Neural crest cell (in vitro differentiated cells): ENCODE results near the gene PRKAG2. TPM values are rescaled to one million over a fixed set of nuclear protein-coding genes. Genes with fewer than 3 reads are reported as not detected.
"Not testable (repeated sequence)": the region's sequence is repeated elsewhere in the genome, so short reads cannot be mapped to it uniquely, and the experiment has no call there.

ENCODE experiments used
- DNase-seq: peaks from one replicate; pipeline ENCODE4 v3.0.0; 2021; ENCODE audit warnings: low read depth, mixed read lengths, low spot score
- H3K27ac Mint-ChIP-seq: one replicate; pipeline ENCODE4 v1.8.0; 2021; ENCODE audit warnings: mild to moderate bottlenecking, mixed read lengths; ENCODE audit not compliant: unreplicated experiment
- H3K27me3 Mint-ChIP-seq: 2 replicates; pipeline ENCODE4 v1.8.0; 2021; ENCODE audit warnings: low read depth, mild to moderate bottlenecking, mixed read lengths
- H3K36me3 Mint-ChIP-seq: 2 replicates; pipeline ENCODE4 v1.8.0; 2021; ENCODE audit warnings: low read depth, mild to moderate bottlenecking, mixed read lengths
- H3K4me1 Mint-ChIP-seq: 2 replicates; pipeline ENCODE4 v1.8.0; 2021; ENCODE audit warnings: mixed read lengths
- H3K4me3 Mint-ChIP-seq: one replicate; pipeline ENCODE4 v1.8.0; 2021; ENCODE audit warnings: mild to moderate bottlenecking, mixed read lengths
- H3K9me3 Mint-ChIP-seq: 2 replicates; pipeline ENCODE4 v1.8.0; 2021; ENCODE audit warnings: mixed read lengths
- total RNA-seq: library from RNA; stranded (reverse); gene quantifications from 2 replicates; pipeline ENCODE4 v1.2.1, GENCODE V29; 2021
- TF ChIP-seq, protein P1 (sequence below): fragments of 200-600 bp; sonication (generic); conservative IDR thresholded peaks from 2 replicates; pipeline ENCODE4 v1.5.0; 2021; ENCODE audit warnings: antibody characterized with exemption, mild to moderate bottlenecking

PRKAG2 gene
- total RNA-seq, 1 donor from 2014 or later = 12.5 TPM

DNA sequence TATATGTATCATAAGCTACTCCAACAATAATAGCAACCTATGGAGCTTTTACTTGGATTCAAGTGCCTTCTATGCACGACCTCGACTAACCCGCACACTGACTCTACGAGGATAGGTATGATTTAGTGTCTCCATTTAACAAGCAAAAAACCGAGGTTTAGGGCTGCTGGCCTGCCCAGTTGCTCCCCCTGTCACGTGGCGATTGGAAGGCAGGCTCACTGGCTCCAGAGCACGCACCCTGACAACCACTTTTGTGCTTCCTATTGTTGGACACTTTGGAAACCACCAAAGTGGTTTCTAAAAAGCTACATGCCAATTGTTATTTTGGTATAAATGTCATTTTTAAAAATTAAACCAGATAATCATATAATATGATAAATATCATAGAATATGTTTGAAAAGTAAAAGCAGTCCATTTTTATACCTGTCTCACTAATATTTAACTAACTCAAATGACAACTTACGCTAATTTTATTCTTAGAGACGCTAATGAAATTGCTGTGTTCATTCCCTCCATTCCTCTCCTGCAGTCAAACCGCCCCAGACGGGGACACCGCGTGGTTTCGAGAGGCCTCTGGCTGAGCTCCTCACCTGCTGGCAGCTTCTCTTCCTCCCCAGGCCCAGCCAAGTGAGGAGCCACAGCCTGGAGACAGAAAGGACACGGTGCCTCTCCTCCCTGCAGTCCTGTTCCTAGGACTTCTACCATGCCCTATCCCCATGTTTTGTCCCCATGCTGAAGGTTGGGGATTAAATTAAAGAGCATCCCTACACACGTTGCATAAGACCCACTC lies 335.0 kb downstream of the PRKAG2 start:
- no peaks in the 10 kb centered on the region for H3K9me3 Mint-ChIP-seq
- no peak for DNase-seq
- H3K27me3 Mint-ChIP-seq = peaks cover 5% of the 10 kb centered on the region
- H3K4me3 Mint-ChIP-seq = no peak overlapping the region
- TF ChIP-seq, protein P1, sequence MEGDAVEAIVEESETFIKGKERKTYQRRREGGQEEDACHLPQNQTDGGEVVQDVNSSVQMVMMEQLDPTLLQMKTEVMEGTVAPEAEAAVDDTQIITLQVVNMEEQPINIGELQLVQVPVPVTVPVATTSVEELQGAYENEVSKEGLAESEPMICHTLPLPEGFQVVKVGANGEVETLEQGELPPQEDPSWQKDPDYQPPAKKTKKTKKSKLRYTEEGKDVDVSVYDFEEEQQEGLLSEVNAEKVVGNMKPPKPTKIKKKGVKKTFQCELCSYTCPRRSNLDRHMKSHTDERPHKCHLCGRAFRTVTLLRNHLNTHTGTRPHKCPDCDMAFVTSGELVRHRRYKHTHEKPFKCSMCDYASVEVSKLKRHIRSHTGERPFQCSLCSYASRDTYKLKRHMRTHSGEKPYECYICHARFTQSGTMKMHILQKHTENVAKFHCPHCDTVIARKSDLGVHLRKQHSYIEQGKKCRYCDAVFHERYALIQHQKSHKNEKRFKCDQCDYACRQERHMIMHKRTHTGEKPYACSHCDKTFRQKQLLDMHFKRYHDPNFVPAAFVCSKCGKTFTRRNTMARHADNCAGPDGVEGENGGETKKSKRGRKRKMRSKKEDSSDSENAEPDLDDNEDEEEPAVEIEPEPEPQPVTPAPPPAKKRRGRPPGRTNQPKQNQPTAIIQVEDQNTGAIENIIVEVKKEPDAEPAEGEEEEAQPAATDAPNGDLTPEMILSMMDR = no peak
- no peaks in the 10 kb centered on the region for H3K36me3 Mint-ChIP-seq
- no peak overlapping the region for H3K27ac Mint-ChIP-seq
- H3K4me1 Mint-ChIP-seq = peaks cover 35% of the 10 kb centered on the region

DNA sequence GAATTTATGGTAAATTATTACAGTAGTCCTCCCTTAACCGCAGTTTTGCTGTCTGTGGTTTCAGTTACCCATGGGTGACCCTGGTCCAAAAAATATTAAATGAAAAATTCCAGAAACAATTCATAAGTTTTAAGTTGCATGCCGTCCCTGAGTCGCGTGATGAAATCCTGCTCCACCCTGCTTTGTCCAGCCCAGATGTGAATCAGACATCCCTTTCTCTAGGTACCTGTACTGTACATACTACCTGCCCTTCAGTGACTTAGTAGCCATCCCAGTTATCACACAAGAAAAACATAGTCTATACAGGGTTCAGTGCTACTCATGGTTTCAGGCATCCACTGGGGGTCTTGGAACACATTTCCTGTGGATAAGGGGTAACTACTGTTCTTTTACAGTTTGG lies 336.8 kb downstream of the PRKAG2 start:
- DNase-seq = no peak
- Mint-ChIP-seq H3K9me3 (no peaks in the 10 kb centered on the region), H3K4me3 (no peak overlapping the region), H3K4me1 (peaks cover 38% of the 10 kb centered on the region), H3K36me3 (no peaks in the 10 kb centered on the region), H3K27ac (no peak overlapping the region), H3K27me3 (peaks cover 2% of the 10 kb centered on the region)
- TF ChIP-seq, protein P1 = no peak

DNA sequence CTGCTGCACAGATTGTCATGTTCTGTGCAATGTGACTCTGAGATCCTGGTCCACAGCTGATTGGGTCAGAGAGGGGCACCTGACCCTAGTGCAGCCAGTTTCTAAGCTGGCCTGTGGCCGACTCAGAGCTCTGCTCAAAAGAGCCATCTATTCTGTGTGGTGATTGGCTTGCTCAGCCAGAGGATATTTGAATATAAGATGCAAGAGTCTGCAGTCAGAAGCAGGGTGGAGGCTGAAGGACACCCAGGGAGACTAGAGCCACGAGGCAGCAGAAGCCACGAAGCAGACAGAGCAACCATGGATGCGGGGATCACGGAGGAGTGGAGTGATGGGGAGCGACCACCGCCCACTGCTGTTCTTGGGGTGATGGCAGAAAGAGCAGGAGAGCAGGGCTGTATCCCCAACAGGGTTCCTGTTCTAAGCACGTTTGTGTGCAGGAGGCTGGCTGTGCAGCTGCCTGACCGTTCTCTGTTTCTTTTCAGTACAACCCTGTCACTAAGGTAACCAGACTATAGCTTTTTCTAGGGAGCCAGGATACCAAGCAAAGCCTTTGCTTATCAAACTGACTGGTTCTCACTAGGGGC lies 337.7 kb downstream of the PRKAG2 start:
- no peaks in the 10 kb centered on the region for H3K9me3 Mint-ChIP-seq
- TF ChIP-seq, protein P1 = no peak
- peak; percentile 53 for DNase-seq
- H3K27ac Mint-ChIP-seq = peak overlapping the region; percentile 36
- peak overlapping the region; percentile 4 for H3K4me3 Mint-ChIP-seq
- H3K4me1 Mint-ChIP-seq = peaks cover 38% of the 10 kb centered on the region
- H3K36me3 Mint-ChIP-seq = no peaks in the 10 kb centered on the region
- H3K27me3 Mint-ChIP-seq = no peaks in the 10 kb centered on the region

DNA sequence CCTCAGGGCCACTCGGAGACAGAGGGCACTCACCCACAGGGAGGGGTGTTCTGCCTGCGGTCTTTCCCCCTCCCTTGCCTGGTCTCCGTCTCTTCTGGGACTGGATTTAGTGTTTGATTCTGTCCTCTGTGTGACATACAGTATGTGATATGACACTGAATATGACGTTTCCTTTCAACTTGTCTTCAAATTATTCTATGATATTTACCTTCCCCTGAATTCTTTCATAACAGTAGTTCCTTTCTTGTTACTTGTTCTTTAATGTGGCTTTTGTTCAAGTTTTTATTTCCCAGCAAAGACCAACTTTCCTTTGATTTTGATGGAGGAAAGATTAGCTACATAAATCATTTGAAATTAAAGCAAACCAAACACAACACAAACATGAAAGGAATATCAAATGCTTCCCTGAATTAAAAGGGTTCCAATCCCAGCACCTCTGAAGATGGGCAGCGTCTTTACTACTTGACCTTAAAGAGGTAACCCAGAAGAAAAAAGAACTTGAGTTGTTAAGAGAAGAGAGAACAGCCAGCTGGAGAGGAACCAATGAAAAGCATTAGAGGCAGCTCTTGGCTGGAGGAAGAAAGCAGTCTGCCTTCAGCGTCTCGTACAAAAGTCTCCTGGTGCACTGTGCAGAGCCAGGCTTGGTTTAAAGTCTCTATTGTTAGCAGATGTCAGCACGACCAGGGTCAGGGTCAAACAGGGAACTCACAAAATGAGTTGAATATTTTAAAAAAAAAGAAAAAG lies 338.9 kb downstream of the PRKAG2 start:
- TF ChIP-seq, protein P1 = no peak
- no peak for DNase-seq

DNA sequence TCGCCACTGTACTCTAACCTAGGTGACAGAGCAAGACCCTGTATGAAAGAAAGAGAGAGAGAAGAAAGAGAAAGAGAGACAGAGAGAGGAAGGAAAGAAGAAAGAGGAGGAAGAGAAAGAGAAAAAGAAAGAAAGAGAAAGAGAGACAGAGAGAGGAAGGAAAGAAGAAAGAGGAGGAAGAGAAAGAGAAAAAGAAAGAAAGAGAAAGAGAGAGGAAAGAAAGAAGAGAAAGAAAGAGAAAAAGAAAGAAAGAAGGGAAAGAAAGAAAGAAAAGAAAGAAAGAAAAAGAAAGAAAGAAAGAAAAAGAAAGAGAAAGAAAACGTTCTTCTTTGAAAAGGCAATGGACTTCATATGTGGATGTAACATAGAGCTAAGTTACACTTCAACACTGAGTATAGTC lies 340.7 kb downstream of the PRKAG2 start:
- H3K9me3 Mint-ChIP-seq, H3K36me3 Mint-ChIP-seq, H3K27me3 Mint-ChIP-seq, DNase-seq: not testable (repeated sequence)
- H3K27ac Mint-ChIP-seq = peak overlapping the region; percentile 5
- peaks cover 38% of the 10 kb centered on the region for H3K4me1 Mint-ChIP-seq
- peak overlapping the region; percentile 3 for H3K4me3 Mint-ChIP-seq

More for the DNA sequence above, 338.9 kb downstream of the PRKAG2 start:
- Mint-ChIP-seq H3K4me1 (peaks cover 38% of the 10 kb centered on the region), H3K27ac (peak overlapping the region; percentile 24), H3K9me3 (peaks cover 2% of the 10 kb centered on the region), H3K27me3 (no peaks in the 10 kb centered on the region), H3K36me3 (peaks cover 3% of the 10 kb centered on the region), H3K4me3 (peak overlapping the region; percentile 64)
